GM12878 (cell line): ENCODE measurements around the gene SLA2. TPM values are rescaled to one million over a fixed set of nuclear protein-coding genes. Genes with fewer than 3 reads are reported as not detected.

ENCODE experiments used
- ATAC-seq: fragments of 200-7000 bp; cut with Tn5 transposase; 3 replicates; pipeline ENCODE4 v1.9.1; 2020; ENCODE audit warnings: mild to moderate bottlenecking, moderate library complexity
- BruUV-seq: library from RNA; stranded (reverse); fragments of 400-500 nt; replicated peaks from 2 replicates; lab custom pipeline; 2021; lab: Mats Ljungman, UMichigan
- CTCF ChIA-PET: fragments of 300-600 bp; sonication (Branson Sonifier 250); formaldehyde crosslinking; extraction: SDS; loops from one replicate; lab custom pipeline; 2021; ENCODE audit warnings: inconsistent platforms; lab: Yijun Ruan, JAX
- POLR2A ChIA-PET: fragments of 350-600 bp; formaldehyde crosslinking; extraction: SDS; loops from one replicate; lab custom pipeline; 2021; ENCODE audit warnings: inconsistent platforms; lab: Charles Lee
- RAD21 ChIA-PET: fragments of 300-600 bp; sonication (Branson Sonifier 250); formaldehyde crosslinking; loops from one replicate; lab custom pipeline; 2023; ENCODE audit warnings: antibody characterized with exemption; ENCODE audit not compliant: unreplicated experiment; lab: Charles Lee
- SMC1A ChIA-PET: fragments of 300-600 bp; sonication (Branson Sonifier 250); formaldehyde crosslinking; loops from one replicate; lab custom pipeline; 2023; ENCODE audit not compliant: unreplicated experiment, uncharacterized antibody; lab: Charles Lee
- DNase-seq: peaks from one replicate; pipeline ENCODE4 v3.0.0-alpha.2; 2011; ENCODE audit warnings: low read depth, low spot score
- FAIRE-seq: peaks from 3 replicates; lab custom pipeline; 2011; peaks lifted over from hg19 to GRCh38; lab: Jason Lieb, UNC
- H2AFZ ChIP-seq: 2 replicates; pipeline ENCODE4 v1.6.0; 2011; ENCODE audit warnings: low read depth, low read length, control low read depth; ENCODE audit not compliant: control insufficient read depth
- H3K27ac ChIP-seq: 2 replicates; pipeline ENCODE4 v1.5.1; 2011; ENCODE audit warnings: control low read depth; ENCODE audit not compliant: control insufficient read depth, insufficient read depth
- H3K27me3 ChIP-seq, 2 experiments: replicated peaks in 1 of 2; 2 replicates each; pipeline versions ENCODE4 v1.6.0 to v1.6.1; 2011; ENCODE audit warnings: low read length in 1 of 2; ENCODE audit not compliant: control insufficient read depth in 2 of 2, insufficient read depth in 2 of 2
- H3K36me3 ChIP-seq, 2 experiments: 2 replicates each; pipeline ENCODE4 v1.5.1; 2011; ENCODE audit warnings: low read length in 1 of 2; ENCODE audit not compliant: control insufficient read depth in 2 of 2, insufficient read depth in 2 of 2
- H3K4me1 ChIP-seq: 2 replicates; pipeline ENCODE4 v1.6.1; 2011; ENCODE audit warnings: mild to moderate bottlenecking, low read length, moderate library complexity, mixed read lengths; ENCODE audit not compliant: control insufficient read depth, insufficient read depth
- H3K4me2 ChIP-seq: 2 replicates; pipeline ENCODE4 v1.6.0; 2011; ENCODE audit warnings: control low read depth; ENCODE audit not compliant: control insufficient read depth, insufficient read depth
- H3K4me3 ChIP-seq: fragments of 200-600 bp; sonication (generic); 2 replicates; pipeline ENCODE4 v1.5.1; 2016
- H3K79me2 ChIP-seq: 2 replicates; pipeline ENCODE4 v1.6.0; 2011; ENCODE audit warnings: low read length; ENCODE audit not compliant: control insufficient read depth, insufficient read depth
- H3K9ac ChIP-seq: 2 replicates; pipeline ENCODE4 v1.8.0; 2011; ENCODE audit warnings: low read length, control low read depth, mixed read lengths; ENCODE audit not compliant: control insufficient read depth, insufficient read depth
- H3K9me3 ChIP-seq: replicated peaks from 3 replicates; pipeline ENCODE4 v1.5.1; 2011; ENCODE audit warnings: mild to moderate bottlenecking, low read length; ENCODE audit not compliant: control insufficient read depth, insufficient read depth
- H4K20me1 ChIP-seq: 2 replicates; pipeline ENCODE4 v1.6.0; 2011; ENCODE audit not compliant: control insufficient read depth, insufficient read depth
- BMI1 ChIP-seq: fragments of 450-650 bp; IDR thresholded peaks from 2 replicates; pipeline ENCODE4 v1.6.1; 2016; ENCODE audit warnings: mild to moderate bottlenecking, moderate library complexity, borderline replicate concordance
- CHD1 ChIP-seq: IDR thresholded peaks from 2 replicates; pipeline ENCODE4 v1.6.1; 2012; ENCODE audit warnings: low read depth, low read length, improper control_type of control experiment
- CREM ChIP-seq: IDR thresholded peaks from 2 replicates; pipeline ENCODE4 v1.6.1; 2014; ENCODE audit warnings: antibody characterized with exemption, low read depth
- EGR1 ChIP-seq, 2 experiments: IDR thresholded peaks; 1 replicate in 1 of 2; 2 replicates in 1 of 2; pipeline ENCODE4 v1.6.1; 2011 to 2012; ENCODE audit warnings: low read depth in 2 of 2, low read length in 2 of 2, borderline replicate concordance in 1 of 2, mild to moderate bottlenecking in 1 of 2, moderate library complexity in 1 of 2
- FOXK2 ChIP-seq: fragments of 450-650 bp; IDR thresholded peaks from 2 replicates; pipeline ENCODE4 v1.6.1; 2017; ENCODE audit warnings: mild to moderate bottlenecking, moderate library complexity
- GABPA ChIP-seq: IDR thresholded peaks from 2 replicates; pipeline ENCODE4 v1.6.1; 2014; ENCODE audit warnings: antibody characterized with exemption, low read depth, mild to moderate bottlenecking, inconsistent platforms
- HCFC1 ChIP-seq: fragments of 150-350 bp; IDR thresholded peaks from 2 replicates; pipeline ENCODE4 v1.6.1; 2014; ENCODE audit warnings: low read length
- HDAC6 ChIP-seq: fragments of 200-600 bp; sonication (generic); IDR thresholded peaks from one replicate; pipeline ENCODE4 v1.8.0; 2017; ENCODE audit warnings: antibody characterized with exemption; ENCODE audit not compliant: unreplicated experiment
- IKZF1 ChIP-seq: fragments of 450-650 bp; conservative IDR thresholded peaks from 2 replicates; pipeline ENCODE4 v1.6.1; 2017; ENCODE audit warnings: antibody characterized with exemption, mild to moderate bottlenecking
- IRF3 ChIP-seq: fragments of 450-650 bp; IDR thresholded peaks from 2 replicates; pipeline ENCODE4 v1.6.1; 2014; ENCODE audit warnings: mild to moderate bottlenecking
- MXI1 ChIP-seq: fragments of 150-350 bp; IDR thresholded peaks from 2 replicates; pipeline ENCODE4 v1.6.1; 2011; ENCODE audit warnings: low read depth, mild to moderate bottlenecking, inconsistent platforms, low read length, improper control_type of control experiment
- PML ChIP-seq: IDR thresholded peaks from 2 replicates; pipeline ENCODE4 v1.6.1; 2012; ENCODE audit warnings: low read length, inconsistent platforms
- POLR2A ChIP-seq: IDR thresholded peaks from 2 replicates; pipeline ENCODE4 v1.6.1; 2011; ENCODE audit warnings: low read depth, mild to moderate bottlenecking, low read length
- PRDM15 ChIP-seq: fragments of 450-650 bp; formaldehyde crosslinking; IDR thresholded peaks from 2 replicates; pipeline ENCODE4 v1.4.0; 2020; ENCODE audit warnings: mild to moderate bottlenecking, moderate library complexity
- RB1 ChIP-seq: fragments of 450-650 bp; formaldehyde crosslinking; IDR thresholded peaks from 2 replicates; pipeline ENCODE4 v1.6.1; 2017; ENCODE audit warnings: mild to moderate bottlenecking, borderline replicate concordance
- SREBF2 ChIP-seq: IDR thresholded peaks from 2 replicates; pipeline ENCODE4 v1.6.1; 2012; ENCODE audit warnings: mild to moderate bottlenecking, low read length
- ZBTB4 ChIP-seq: fragments of 450-650 bp; formaldehyde crosslinking; IDR thresholded peaks from 2 replicates; pipeline ENCODE4 v1.4.0; 2022; ENCODE audit warnings: mild to moderate bottlenecking, moderate library complexity
- ZNF384 ChIP-seq: IDR thresholded peaks from 2 replicates; pipeline ENCODE4 v1.6.1; 2012; ENCODE audit warnings: low read depth, mild to moderate bottlenecking, low read length, improper control_type of control experiment, borderline replicate concordance
- ZSCAN29 ChIP-seq: fragments of 450-650 bp; IDR thresholded peaks from 2 replicates; pipeline ENCODE4 v1.6.1; 2017; ENCODE audit warnings: mild to moderate bottlenecking, moderate library complexity
- WGBS: methylation state at CpG from one replicate; pipeline ENCODE4 v1.1.6; 2016; ENCODE audit warnings: low lambda C conversion rate; ENCODE audit not compliant: insufficient replicate concordance, insufficient coverage; ENCODE audit errors: missing lambda C conversion rate; 5-methylcytosine and 5-hydroxymethylcytosine counted together
- in situ Hi-C: fragments of 300-500 bp; cut with MboI; formaldehyde crosslinking; loops from 9 replicates; pipeline ENCODE4 v1.14.3; 2018; ENCODE audit warnings: mixed read lengths
- intact Hi-C: fragments of 100-400 bp; cut with micrococcal nuclease; formaldehyde crosslinking; loops from one replicate; pipeline ENCODE4 v1.14.2; 2022; ENCODE audit not compliant: unreplicated experiment
- polyA plus RNA-seq, 11 experiments: library from polyadenylated mRNA; depleted of rRNA in 4 of 11; unstranded in 6 of 11; stranded (reverse) in 5 of 11; fragments of >200 nt; fragmentation: Nextera tagmentation in 4 of 11; fragmentation: Illumina TruSeq in 1 of 11; extraction: Ambion mirVana in 4 of 11; extraction: Trizol in 1 of 11; gene quantifications; 1 replicate in 1 of 11; 2 replicates in 10 of 11; pipeline versions ENCODE4 v1.2.1 to v1.2.3, GENCODE V29; 2011 to 2016; ENCODE audit warnings: inconsistent platforms in 2 of 11, missing spikeins in 2 of 11, low read depth in 1 of 11
- total RNA-seq, 4 experiments: library from RNA; depleted of rRNA in 3 of 4; stranded (reverse); fragments of >200 nt in 3 of 4; fragmentation: Illumina TruSeq in 1 of 4; extraction: Trizol in 1 of 4; gene quantifications; 2 replicates each; pipeline versions ENCODE4 v1.2.1 to v1.2.3, GENCODE V29; 2013 to 2021

Gene SLA2
- total and polyA plus RNA-seq, 10 of the 15 experiments (the other 5 are each of a cell fraction or from before 2014, with no cell fraction given) = 0.29 to 3.3 (median 1.4) TPM

- TF ChIP-seq POLR2A (no peak), ZNF384 (no peak), MXI1 (no peak), GABPA (no peak), HCFC1 (no peak), ZBTB4 (CRISPR knock-in tag) (no peak), BMI1 (no peak)
Measured at GRCh38 chr20:36686504-36686903, 40.5 kb upstream of the SLA2 start (continued).

DNA sequence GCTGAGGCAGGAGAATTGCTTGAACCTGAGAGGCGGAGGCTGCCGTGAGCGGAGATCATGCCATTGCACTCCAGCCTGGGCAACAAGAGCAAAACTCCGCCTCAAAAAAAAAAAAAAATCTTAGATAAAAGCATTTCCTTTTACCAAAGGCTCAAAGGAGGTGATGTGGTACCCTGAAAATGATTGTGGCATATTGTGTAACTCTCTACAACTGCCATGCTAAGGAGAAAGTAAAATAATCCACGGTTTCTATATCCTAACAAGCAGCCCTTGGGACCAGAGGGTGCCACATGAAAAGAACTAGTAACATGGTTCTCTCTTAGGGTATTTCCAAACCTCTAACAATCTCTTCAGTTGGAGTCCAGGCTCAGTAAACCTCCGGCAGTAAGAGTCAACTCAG, 38.8 kb upstream of the SLA2 start:
- intact Hi-C loops (no loop called here), in situ Hi-C loops (no loop called here)
- Histone ChIP-seq H3K4me2 (no peak overlapping the region), H4K20me1 (no peaks in the 10 kb centered on the region), H3K27me3 (no peaks in the 10 kb centered on the region), H3K9ac (no peak overlapping the region), H3K36me3 (peaks cover 0 to 2% of the 10 kb centered on the region in 2 experiments; a peak in 1 of 4 replicates), H2AFZ (no peak overlapping the region), H3K79me2 (no peaks in the 10 kb centered on the region), H3K4me3 (no peak overlapping the region), H3K27ac (no peak overlapping the region), H3K4me1 (no peaks in the 10 kb centered on the region), H3K9me3 (no peaks in the 10 kb centered on the region)
- ATAC-seq = no peak
- SMC1A ChIA-PET = interaction anchor here (0.9 kb wide), 1 partner anchor 16 kb away, joined by 3 read pairs; no protein-coding TSS in a partner anchor
- WGBS = 73% methylated on average over 6 of the region's 6 CpGs
- no TSS peak for BruUV-seq
- RAD21 ChIA-PET = no interaction called here
- CTCF ChIA-PET = no interaction called here
- POLR2A ChIA-PET = no interaction called here
- no peak for DNase-seq
- no peak for FAIRE-seq
- TF ChIP-seq PML = no peak
- TF ChIP-seq ZSCAN29 = no peak
- no peak for TF ChIP-seq PRDM15 (CRISPR knock-in tag)
- TF ChIP-seq SREBF2 = no peak
- TF ChIP-seq EGR1 (IDR thresholded peaks at IDR 0.05; ENCODE audit: borderline replicate concordance in 1 of 2, low read depth in 2 of 2, low read length in 2 of 2) = no peak
- no peak for TF ChIP-seq CREM
- TF ChIP-seq CHD1 = no peak
- no peak for TF ChIP-seq HDAC6
- no peak for TF ChIP-seq IRF3
- no peak for TF ChIP-seq FOXK2
- no peak for TF ChIP-seq IKZF1
- no peak for TF ChIP-seq RB1
